COLO829 (cell line): ENCODE results near the gene TECTA.
"Not testable (repeated sequence)": the region's sequence is repeated elsewhere in the genome, so short reads cannot be mapped to it uniquely, and the experiment has no call there.

Experiments
- DNase-seq: peaks from one replicate; pipeline ENCODE4 v3.0.0; 2012; ENCODE audit warnings: low spot score

Gene TECTA

DNA sequence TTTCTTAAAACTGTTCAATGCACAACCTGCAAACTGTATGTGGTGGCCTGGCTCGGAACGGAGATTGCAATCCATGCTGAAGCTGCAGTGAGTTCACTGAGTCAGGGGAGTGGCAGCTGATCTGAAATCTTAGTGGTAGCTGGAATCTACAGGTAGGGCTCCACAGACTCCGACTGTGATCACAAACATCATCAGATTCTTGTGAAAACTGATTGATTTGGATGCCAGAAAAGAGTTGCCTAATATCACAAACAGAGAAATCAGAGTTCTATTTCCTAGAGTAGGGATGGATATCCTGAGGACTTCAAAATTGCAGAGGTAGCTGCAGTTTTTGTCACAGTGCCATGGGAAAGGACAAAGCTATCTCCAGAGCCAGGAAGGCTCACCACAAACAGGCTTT is 134.0 kb downstream of the TECTA start:
- no peak for DNase-seq

DNA sequence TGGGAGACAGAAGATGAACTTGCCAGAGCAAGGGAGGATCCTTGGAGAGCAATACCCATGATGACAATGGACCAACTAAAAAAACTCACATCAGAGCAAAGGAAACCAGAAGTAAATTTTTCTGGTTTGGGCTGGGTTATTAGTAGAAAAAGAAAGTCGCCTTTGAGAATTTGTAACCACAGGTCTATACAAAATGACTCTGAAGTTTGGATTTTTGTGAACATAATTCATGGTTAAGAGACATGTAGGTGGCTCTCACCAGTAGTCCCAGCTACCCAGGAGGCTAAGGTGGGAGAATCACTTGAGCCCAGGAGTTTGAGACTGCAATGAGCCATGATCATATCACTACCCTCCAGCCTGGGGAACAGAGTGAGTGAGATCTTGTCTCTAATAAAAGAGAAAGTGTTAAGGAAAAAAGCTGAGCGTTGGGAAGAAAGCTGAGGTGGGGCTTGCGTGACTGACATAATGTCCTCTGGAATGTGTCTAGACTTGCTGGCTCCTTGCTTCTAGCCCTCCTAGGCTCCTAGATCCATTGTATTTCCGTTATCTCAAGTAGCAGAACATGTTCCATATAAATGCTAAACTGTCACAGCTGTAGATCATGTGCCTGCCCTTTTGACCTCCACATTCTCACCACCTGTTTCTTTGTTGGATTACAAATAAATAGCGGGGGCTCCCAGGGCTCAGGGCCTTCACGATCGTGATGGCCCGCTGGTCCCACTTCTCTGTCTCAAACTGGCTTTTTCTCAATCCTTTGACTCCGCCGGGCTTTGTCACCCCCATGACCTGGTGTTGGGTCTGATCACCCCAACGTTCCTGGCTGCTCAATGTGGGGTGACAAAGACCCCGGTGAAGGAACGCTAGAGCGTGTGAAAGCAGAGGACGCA is 135.3 kb downstream of the TECTA start:
- peak; percentile 18 for DNase-seq

DNA sequence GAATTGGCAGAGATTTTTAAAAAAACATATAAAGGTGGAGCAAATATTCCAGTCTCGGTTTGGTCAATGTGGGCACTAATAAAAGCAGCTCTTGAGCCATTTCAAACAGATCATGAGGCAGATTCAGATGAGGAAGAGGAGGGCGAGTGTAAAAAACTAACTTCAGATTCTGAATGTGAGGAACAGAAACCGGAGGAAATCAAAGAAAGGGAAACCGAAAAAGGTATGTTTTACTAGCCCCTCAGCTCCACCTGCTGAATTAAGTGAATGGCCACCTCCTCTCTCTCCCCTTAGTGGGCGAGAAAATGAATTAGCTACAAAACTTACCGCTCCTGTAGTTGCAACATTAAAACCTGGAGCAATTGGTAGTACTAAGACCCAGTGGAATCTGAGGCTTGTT is 136.2 kb downstream of the TECTA start:
- not testable (repeated sequence) for DNase-seq

DNA sequence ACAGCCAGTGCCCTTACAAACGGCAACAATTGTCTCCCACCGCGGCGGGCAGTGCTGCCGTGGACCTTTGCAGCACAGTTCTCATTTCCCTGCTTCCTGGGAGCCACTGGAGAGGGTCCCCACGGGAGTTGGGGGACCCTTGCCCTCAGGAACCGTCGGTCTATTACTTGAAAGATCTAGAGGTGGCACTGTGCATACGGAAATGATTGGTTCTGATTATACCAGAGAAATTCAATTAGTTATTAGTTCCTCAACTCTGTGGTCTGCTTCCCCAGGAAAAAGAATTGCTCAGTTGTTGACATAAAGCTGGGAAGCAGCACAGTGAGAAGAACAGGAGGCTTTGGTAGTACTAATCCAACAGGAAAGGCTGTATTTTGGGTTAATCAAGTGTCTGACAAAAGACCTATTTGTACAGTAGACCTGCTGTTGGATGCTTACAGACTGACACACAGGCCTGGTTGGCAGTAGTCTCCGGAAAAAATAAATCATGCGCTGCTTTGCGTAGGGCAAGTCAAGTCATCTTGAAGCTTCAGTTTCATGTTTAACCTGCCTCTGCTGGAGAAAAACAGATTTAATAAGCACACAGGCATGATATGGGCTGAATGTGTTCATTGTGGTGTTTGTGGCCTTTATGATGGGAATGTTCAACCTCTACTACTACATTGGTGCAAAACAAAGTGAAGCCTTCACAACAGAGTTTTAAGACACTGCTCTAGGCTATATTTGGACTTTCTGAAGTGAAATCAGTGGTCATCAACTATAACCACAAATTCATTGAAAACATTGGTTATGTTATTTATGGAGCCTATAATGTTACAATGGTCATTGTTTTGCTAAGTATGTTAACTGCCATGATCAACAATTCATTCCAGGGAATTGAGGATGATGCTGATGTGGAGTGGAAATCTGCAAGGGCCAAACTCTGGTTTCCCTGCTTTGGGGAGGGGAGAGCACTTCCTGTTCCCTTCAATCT is 136.9 kb downstream of the TECTA start:
- peak; percentile 72 for DNase-seq

DNA sequence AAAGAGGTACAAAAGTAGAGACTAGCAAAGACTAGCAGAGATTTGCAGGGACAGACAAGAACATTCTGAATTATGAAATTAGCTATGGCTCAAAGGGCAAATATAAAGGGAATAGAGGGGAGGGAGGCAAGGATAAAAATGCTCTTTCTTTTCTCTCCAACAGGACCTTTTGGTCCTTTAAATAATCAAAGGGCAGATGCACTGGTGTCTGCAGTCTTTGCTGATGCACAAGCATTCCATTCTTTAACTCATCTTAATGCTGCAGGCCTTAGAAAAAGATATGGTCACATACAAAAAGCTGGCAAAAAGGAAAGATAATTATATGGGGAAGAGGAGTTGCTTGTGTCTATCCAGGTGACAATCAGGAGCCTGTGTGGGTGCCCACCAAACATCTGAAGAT is 137.9 kb downstream of the TECTA start:
- DNase-seq = no peak

DNA sequence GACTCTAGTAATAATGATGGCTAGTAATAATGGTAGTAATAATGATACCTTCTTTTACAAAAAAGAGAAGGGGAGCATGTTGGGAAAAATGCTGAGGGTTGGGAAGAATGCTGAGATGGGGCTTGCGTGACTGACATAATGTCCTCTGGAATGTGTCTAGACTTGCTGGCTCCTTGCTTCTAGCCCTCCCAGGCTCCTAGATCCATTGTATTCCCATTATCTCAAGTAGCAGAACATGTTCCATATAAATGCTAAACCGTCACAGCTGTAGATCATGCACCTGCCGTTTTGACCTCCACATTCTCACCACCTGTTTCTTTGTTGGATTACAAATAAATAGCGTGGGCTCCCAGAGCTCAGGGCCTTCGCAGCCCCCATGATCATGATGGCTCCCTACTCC is 139.0 kb downstream of the TECTA start:
- DNase-seq = not testable (repeated sequence)

DNA sequence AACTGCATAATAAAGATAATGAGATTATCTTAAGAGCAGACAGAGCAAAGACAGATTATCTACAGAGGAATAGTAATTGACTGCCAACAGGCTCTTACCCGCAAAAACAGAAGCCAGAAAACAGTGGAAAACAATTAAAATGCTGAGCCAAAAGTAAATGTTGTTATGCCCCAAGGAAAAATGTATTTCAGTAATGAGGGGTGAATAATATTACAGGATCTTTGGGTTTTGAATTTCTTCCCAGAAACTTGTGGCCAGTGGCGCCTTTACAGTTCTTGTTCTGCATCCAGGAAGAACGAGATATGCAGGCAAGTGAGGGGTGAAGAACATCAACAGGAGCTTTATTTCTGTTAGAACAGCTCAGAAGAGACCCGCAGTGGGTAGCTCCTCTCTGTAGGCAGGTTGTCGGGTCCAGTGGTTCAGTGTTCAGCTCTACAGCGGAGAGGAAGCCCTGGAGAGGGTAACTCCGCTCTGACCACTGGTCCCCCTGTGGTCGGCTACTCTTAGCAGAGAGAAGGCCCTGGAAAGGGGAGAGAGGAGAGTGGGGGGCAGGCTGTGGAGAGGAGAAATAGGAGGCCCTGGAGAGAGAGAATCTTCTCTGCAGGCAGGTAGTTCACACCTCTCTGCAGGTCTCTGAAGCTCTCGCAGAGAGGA is 139.7 kb downstream of the TECTA start:
- no peak for DNase-seq
